ENCODE data around the gene YIPF2. TPM values are rescaled to one million over a fixed set of nuclear protein-coding genes. Genes with fewer than 3 reads are reported as not detected.
A peak's percentile ranks its signal among the peaks of the same experiment; 100 is the strongest.

YIPF2 gene
- total RNA-seq, 1 experiment from 2014 or later: 26.8 TPM

GRCh38 chr19:10895363-10895762, 33.1 kb downstream of the YIPF2 start:
- no peaks in the 10 kb centered on the region for H3K9me3 ChIP-seq (ENCODE audit: low read length)
- H3K9ac ChIP-seq (ENCODE audit: low read length): peak overlapping the region; percentile 75
- H3K4me3 ChIP-seq (ENCODE audit: low read length): peak overlapping the region; percentile 67
- H3K4me2 ChIP-seq (ENCODE audit: low read depth, low read length, poor library complexity, severe bottlenecking): peak overlapping the region; percentile 68
- H2AFZ ChIP-seq (ENCODE audit: low read length): no peak overlapping the region
- peaks cover 48% of the 10 kb centered on the region for H3K4me1 ChIP-seq (ENCODE audit: low read length)
- peak overlapping the region; percentile 88 for H3K27ac ChIP-seq (ENCODE audit: low read length)
- DNase-seq: peak; percentile 52
- H3K36me3 ChIP-seq (ENCODE audit: insufficient read depth, low read length): no peaks in the 10 kb centered on the region
- peaks cover 7% of the 10 kb centered on the region; the same call in 1 of the 2 replicates for H4K20me1 ChIP-seq (ENCODE audit: insufficient read depth, low read depth, low read length)
- no peaks in the 10 kb centered on the region for H3K9me2 ChIP-seq (replicated peaks; ENCODE audit: insufficient read depth, low read length)
- H3K79me2 ChIP-seq (ENCODE audit: low read length): peaks cover 87% of the 10 kb centered on the region
- H3K27me3 ChIP-seq (ENCODE audit: low read length): no peaks in the 10 kb centered on the region

- H4K20me1 ChIP-seq (ENCODE audit: insufficient read depth, low read depth, low read length): peaks cover 7% of the 10 kb centered on the region; the same call in 1 of the 2 replicates
Measured at GRCh38 chr19:10894911-10895213, 33.6 kb downstream of the YIPF2 start.

GRCh38 chr19:10892256-10892655, 36.2 kb downstream of the YIPF2 start:
- Histone ChIP-seq H3K79me2 (ENCODE audit: low read length) (peaks cover 75% of the 10 kb centered on the region), H3K4me3 (ENCODE audit: low read length) (no peak overlapping the region), H3K9me3 (ENCODE audit: low read length) (no peaks in the 10 kb centered on the region), H3K27me3 (ENCODE audit: low read length) (no peaks in the 10 kb centered on the region), H3K4me1 (ENCODE audit: low read length) (peaks cover 72% of the 10 kb centered on the region), H2AFZ (ENCODE audit: low read length) (no peak overlapping the region), H3K27ac (ENCODE audit: low read length) (no peak overlapping the region), H4K20me1 (ENCODE audit: insufficient read depth, low read depth, low read length) (peaks cover 4% of the 10 kb centered on the region; the same call in 1 of the 2 replicates), H3K36me3 (ENCODE audit: insufficient read depth, low read length) (no peaks in the 10 kb centered on the region), H3K4me2 (ENCODE audit: low read depth, low read length, poor library complexity, severe bottlenecking) (no peak overlapping the region), H3K9ac (ENCODE audit: low read length) (no peak overlapping the region), H3K9me2 (replicated peaks; ENCODE audit: insufficient read depth, low read length) (no peaks in the 10 kb centered on the region)
- DNase-seq: no peak

More at GRCh38 chr19:10894911-10895213, 33.6 kb downstream of the YIPF2 start:
- Histone ChIP-seq H3K4me1 (ENCODE audit: low read length) (peaks cover 49% of the 10 kb centered on the region), H3K4me2 (ENCODE audit: low read depth, low read length, poor library complexity, severe bottlenecking) (peak overlapping the region; percentile 68), H2AFZ (ENCODE audit: low read length) (no peak overlapping the region), H3K79me2 (ENCODE audit: low read length) (peaks cover 87% of the 10 kb centered on the region), H3K9me3 (ENCODE audit: low read length) (no peaks in the 10 kb centered on the region), H3K36me3 (ENCODE audit: insufficient read depth, low read length) (no peaks in the 10 kb centered on the region), H3K4me3 (ENCODE audit: low read length) (no peak overlapping the region), H3K27ac (ENCODE audit: low read length) (peak overlapping the region; percentile 88; the same call in 1 of the 2 replicates), H3K27me3 (ENCODE audit: low read length) (no peaks in the 10 kb centered on the region), H3K9ac (ENCODE audit: low read length) (peak overlapping the region; percentile 75; the same call in 1 of the 2 replicates), H3K9me2 (replicated peaks; ENCODE audit: insufficient read depth, low read length) (no peaks in the 10 kb centered on the region)
- DNase-seq: no peak

GRCh38 chr19:10891405-10892086, 36.9 kb downstream of the YIPF2 start:
- H3K79me2 ChIP-seq (ENCODE audit: low read length): peaks cover 75% of the 10 kb centered on the region
- H3K9me2 ChIP-seq (replicated peaks; ENCODE audit: insufficient read depth, low read length): no peaks in the 10 kb centered on the region
- no peaks in the 10 kb centered on the region for H3K36me3 ChIP-seq (ENCODE audit: insufficient read depth, low read length)
- peak overlapping the region; percentile 46 for H3K27ac ChIP-seq (ENCODE audit: low read length)
- no peak overlapping the region for H3K4me2 ChIP-seq (ENCODE audit: low read depth, low read length, poor library complexity, severe bottlenecking)
- no peak overlapping the region for H3K4me3 ChIP-seq (ENCODE audit: low read length)
- no peak for DNase-seq
- no peaks in the 10 kb centered on the region for H4K20me1 ChIP-seq (ENCODE audit: insufficient read depth, low read depth, low read length)
- no peaks in the 10 kb centered on the region for H3K27me3 ChIP-seq (ENCODE audit: low read length)
- peaks cover 72% of the 10 kb centered on the region for H3K4me1 ChIP-seq (ENCODE audit: low read length)
- no peaks in the 10 kb centered on the region for H3K9me3 ChIP-seq (ENCODE audit: low read length)
- no peak overlapping the region for H3K9ac ChIP-seq (ENCODE audit: low read length)
- no peak overlapping the region for H2AFZ ChIP-seq (ENCODE audit: low read length)

GRCh38 chr19:10889880-10890279, 38.6 kb downstream of the YIPF2 start:
- no peak overlapping the region for H3K4me3 ChIP-seq (ENCODE audit: low read length)
- H3K4me1 ChIP-seq (ENCODE audit: low read length): peaks cover 70% of the 10 kb centered on the region
- H3K9me3 ChIP-seq (ENCODE audit: low read length): no peaks in the 10 kb centered on the region
- H2AFZ ChIP-seq (ENCODE audit: low read length): no peak overlapping the region
- H3K36me3 ChIP-seq (ENCODE audit: insufficient read depth, low read length): no peaks in the 10 kb centered on the region
- H3K27ac ChIP-seq (ENCODE audit: low read length): peak overlapping the region; percentile 98
- H3K9ac ChIP-seq (ENCODE audit: low read length): peak overlapping the region; percentile 33
- DNase-seq: no peak
- no peaks in the 10 kb centered on the region for H3K9me2 ChIP-seq (replicated peaks; ENCODE audit: insufficient read depth, low read length)
- H4K20me1 ChIP-seq (ENCODE audit: insufficient read depth, low read depth, low read length): no peaks in the 10 kb centered on the region
- H3K27me3 ChIP-seq (ENCODE audit: low read length): no peaks in the 10 kb centered on the region
- H3K79me2 ChIP-seq (ENCODE audit: low read length): peaks cover 75% of the 10 kb centered on the region
- H3K4me2 ChIP-seq (ENCODE audit: low read depth, low read length, poor library complexity, severe bottlenecking): no peak overlapping the region

GRCh38 chr19:10888421-10888866, 40.0 kb downstream of the YIPF2 start:
- H3K9me3 ChIP-seq (ENCODE audit: low read length): no peaks in the 10 kb centered on the region
- no peaks in the 10 kb centered on the region for H3K27me3 ChIP-seq (ENCODE audit: low read length)
- H3K79me2 ChIP-seq (ENCODE audit: low read length): peaks cover 71% of the 10 kb centered on the region
- peaks cover 55% of the 10 kb centered on the region for H3K4me1 ChIP-seq (ENCODE audit: low read length)
- no peak overlapping the region for H2AFZ ChIP-seq (ENCODE audit: low read length)
- DNase-seq: peak; percentile 96
- no peaks in the 10 kb centered on the region for H4K20me1 ChIP-seq (ENCODE audit: insufficient read depth, low read depth, low read length)
- H3K36me3 ChIP-seq (ENCODE audit: insufficient read depth, low read length): no peaks in the 10 kb centered on the region
- no peaks in the 10 kb centered on the region for H3K9me2 ChIP-seq (replicated peaks; ENCODE audit: insufficient read depth, low read length)
- H3K4me3 ChIP-seq (ENCODE audit: low read length): peak overlapping the region; percentile 58
- peak overlapping the region; percentile 70 for H3K4me2 ChIP-seq (ENCODE audit: low read depth, low read length, poor library complexity, severe bottlenecking)
- H3K27ac ChIP-seq (ENCODE audit: low read length): peak overlapping the region; percentile 98
- H3K9ac ChIP-seq (ENCODE audit: low read length): peak overlapping the region; percentile 78

- peak overlapping the region; percentile 58 for H3K4me3 ChIP-seq (ENCODE audit: low read length)
- H4K20me1 ChIP-seq (ENCODE audit: insufficient read depth, low read depth, low read length): no peaks in the 10 kb centered on the region
- H3K27me3 ChIP-seq (ENCODE audit: low read length): no peaks in the 10 kb centered on the region
- no peak overlapping the region for H2AFZ ChIP-seq (ENCODE audit: low read length)
- peak overlapping the region; percentile 98 for H3K27ac ChIP-seq (ENCODE audit: low read length)
- H3K9me2 ChIP-seq (replicated peaks; ENCODE audit: insufficient read depth, low read length): no peaks in the 10 kb centered on the region
- H3K4me2 ChIP-seq (ENCODE audit: low read depth, low read length, poor library complexity, severe bottlenecking): peak overlapping the region; percentile 70
- peak overlapping the region; percentile 78 for H3K9ac ChIP-seq (ENCODE audit: low read length)
- H3K79me2 ChIP-seq (ENCODE audit: low read length): peaks cover 75% of the 10 kb centered on the region
- H3K9me3 ChIP-seq (ENCODE audit: low read length): no peaks in the 10 kb centered on the region
- no peaks in the 10 kb centered on the region for H3K36me3 ChIP-seq (ENCODE audit: insufficient read depth, low read length)
- H3K4me1 ChIP-seq (ENCODE audit: low read length): peaks cover 55% of the 10 kb centered on the region
- DNase-seq: peak; percentile 76
Measured at GRCh38 chr19:10887616-10888367, 40.6 kb downstream of the YIPF2 start.
